Epithelial cell of esophagus (primary cell): ENCODE data around the gene SCN3B.

Source experiments
- DNase-seq: peaks from one replicate; pipeline ENCODE4 v3.0.0; 2010; ENCODE audit warnings: low read depth
- H3K4me3 ChIP-seq: 2 replicates; pipeline ENCODE4 v1.5.1; 2011; ENCODE audit warnings: mild to moderate bottlenecking, low read length, control low read depth
- TF ChIP-seq, protein P1 (sequence below): IDR thresholded peaks from 2 replicates; pipeline ENCODE4 v1.5.1; 2011; ENCODE audit warnings: low read depth, mild to moderate bottlenecking, low read length, control low read depth, inconsistent platforms; ENCODE audit not compliant: insufficient read depth; ENCODE audit errors: missing control alignments

Gene SCN3B

DNA sequence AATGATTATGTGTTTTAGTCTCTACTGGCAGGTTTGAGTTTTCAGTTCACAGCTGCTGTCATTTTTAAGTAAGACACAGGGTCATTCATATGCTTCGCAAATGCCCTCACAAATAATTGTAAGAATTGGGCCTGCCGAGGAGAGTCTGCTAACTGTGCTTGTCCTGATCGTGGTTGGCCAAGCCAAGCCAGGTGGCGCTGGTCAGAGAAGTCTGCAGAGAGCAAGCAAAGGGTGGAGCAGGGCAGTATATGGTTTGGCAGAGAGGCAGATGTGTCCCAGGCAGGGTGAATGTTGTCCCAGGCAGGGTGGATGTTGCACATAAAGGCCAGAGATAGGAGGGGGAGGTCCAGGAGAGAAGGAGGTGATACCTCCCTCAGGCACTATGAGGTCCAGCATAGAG is 52.7 kb downstream of the SCN3B start:
- H3K4me3 ChIP-seq = no peak overlapping the region
- no peak for DNase-seq
- TF ChIP-seq, protein P1, sequence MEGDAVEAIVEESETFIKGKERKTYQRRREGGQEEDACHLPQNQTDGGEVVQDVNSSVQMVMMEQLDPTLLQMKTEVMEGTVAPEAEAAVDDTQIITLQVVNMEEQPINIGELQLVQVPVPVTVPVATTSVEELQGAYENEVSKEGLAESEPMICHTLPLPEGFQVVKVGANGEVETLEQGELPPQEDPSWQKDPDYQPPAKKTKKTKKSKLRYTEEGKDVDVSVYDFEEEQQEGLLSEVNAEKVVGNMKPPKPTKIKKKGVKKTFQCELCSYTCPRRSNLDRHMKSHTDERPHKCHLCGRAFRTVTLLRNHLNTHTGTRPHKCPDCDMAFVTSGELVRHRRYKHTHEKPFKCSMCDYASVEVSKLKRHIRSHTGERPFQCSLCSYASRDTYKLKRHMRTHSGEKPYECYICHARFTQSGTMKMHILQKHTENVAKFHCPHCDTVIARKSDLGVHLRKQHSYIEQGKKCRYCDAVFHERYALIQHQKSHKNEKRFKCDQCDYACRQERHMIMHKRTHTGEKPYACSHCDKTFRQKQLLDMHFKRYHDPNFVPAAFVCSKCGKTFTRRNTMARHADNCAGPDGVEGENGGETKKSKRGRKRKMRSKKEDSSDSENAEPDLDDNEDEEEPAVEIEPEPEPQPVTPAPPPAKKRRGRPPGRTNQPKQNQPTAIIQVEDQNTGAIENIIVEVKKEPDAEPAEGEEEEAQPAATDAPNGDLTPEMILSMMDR = no peak

DNA sequence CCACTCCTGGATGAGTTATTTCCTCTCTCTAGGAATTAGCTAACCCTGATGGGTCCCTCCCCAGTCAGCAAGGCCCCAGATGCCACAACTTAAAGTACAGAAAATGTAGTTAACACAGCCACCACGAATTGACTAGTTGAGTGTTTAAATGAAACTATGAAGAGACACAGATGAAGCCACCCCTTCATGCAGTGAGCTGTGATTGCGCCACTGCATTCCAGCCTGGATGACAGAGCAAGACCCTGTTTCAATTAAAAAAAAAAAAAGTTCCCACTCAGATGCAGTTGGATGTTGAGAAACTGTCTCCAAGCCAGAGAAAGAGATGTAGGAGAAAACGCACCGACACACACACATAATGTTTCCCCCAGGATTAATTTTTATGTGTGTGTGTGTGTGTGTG is 53.3 kb downstream of the SCN3B start:
- TF ChIP-seq, protein P1 = no peak
- H3K4me3 ChIP-seq = no peak overlapping the region
- peak; percentile 35 for DNase-seq

DNA sequence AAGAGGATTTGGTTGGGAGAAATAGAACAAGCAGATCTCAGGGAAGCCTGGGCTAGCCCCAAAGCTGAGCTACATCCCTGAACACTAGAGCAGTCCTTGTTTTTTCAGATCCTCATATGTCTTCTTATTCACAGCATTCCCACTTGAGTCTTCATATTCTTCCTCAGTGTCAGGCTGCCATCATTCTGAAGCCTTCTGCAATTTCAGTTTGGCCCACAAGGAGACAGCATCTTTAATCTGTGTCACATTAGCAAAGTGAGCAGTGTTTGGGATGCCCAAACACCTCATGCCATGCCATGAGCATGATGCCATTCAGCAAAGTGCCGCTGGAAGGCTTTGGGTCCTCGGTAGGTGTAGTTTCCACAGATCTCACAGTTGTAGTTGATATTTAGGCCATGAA is 56.6 kb downstream of the SCN3B start:
- H3K4me3 ChIP-seq = no peak overlapping the region
- no peak for DNase-seq
- TF ChIP-seq, protein P1 = peak; percentile 31

DNA sequence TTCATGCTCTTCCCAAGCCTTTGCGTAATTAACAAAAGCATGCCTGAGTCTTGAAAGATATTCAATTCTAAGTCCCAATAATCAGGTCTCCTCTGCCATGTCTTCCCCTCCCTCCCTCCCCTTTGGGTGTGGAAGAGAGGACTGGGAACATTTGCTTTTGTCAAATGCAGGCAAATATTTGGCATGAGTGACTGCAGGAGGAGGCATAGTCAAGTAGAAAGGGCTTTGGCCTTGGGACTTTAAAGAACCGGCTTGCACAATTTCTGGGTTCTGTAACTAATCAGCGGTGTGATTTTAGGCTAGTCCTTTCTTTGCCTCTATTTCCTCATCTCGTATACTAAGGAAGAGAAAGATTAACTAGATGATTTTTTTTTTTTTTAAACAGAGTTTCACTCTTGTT is 59.5 kb downstream of the SCN3B start:
- no peak for DNase-seq
- H3K4me3 ChIP-seq = no peak overlapping the region
- TF ChIP-seq, protein P1 = no peak

DNA sequence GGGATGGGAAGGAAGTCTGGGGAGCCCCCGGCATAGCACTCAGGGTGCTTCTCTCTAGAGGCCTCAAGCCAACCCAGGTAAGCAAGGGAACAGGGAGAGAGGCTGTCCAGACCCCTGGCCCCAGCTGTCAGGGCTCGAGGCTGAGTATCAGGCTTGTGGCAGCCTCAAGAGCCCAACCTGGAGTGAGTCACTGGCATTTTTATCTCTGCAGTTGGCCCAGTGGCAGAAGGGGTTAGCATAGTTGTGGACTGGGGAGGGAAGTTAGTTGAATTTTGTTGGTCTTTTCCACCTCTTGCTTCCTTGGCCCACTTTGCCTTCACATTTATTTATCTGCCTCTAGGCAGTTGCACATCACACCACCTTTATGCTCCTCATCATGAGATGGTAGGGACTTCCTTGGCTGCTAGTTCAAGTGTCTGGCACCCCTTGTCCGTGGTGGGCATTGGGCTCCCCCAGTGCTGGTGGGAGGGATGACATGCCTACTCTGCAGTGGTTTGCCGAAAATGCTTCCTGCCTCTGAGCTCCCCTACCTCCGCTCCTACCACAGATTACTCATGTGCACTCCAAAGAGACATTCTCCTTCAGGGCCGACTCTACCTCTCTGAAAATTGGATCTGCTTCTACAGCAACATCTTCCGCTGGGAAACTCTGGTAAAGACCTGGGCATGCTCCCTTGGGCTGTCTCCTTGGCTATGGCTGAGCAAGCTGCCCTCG is 60.1 kb downstream of the SCN3B start:
- H3K4me3 ChIP-seq = no peak overlapping the region
- TF ChIP-seq, protein P1 = no peak
- DNase-seq = no peak

DNA sequence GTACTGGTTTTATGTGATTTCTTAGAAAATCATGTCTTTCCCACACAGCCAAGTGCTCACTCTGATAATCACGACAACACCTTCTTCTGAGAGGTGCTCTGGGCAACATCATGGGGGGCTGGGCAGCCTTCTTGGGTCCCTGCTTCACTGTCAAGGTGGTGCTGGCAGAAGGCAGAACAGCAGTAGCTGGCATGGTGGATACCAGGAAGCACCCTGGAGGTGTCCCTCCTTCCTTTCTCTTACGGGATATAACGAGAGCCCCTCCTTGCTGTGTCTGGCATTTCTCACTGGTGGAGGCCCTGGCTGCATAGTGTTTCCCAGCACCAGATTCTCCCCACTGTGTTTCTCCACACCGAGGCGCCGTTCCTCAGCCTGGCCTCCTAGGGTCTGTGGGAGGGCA is 60.9 kb downstream of the SCN3B start:
- H3K4me3 ChIP-seq = no peak overlapping the region
- TF ChIP-seq, protein P1 = no peak
- no peak for DNase-seq

DNA sequence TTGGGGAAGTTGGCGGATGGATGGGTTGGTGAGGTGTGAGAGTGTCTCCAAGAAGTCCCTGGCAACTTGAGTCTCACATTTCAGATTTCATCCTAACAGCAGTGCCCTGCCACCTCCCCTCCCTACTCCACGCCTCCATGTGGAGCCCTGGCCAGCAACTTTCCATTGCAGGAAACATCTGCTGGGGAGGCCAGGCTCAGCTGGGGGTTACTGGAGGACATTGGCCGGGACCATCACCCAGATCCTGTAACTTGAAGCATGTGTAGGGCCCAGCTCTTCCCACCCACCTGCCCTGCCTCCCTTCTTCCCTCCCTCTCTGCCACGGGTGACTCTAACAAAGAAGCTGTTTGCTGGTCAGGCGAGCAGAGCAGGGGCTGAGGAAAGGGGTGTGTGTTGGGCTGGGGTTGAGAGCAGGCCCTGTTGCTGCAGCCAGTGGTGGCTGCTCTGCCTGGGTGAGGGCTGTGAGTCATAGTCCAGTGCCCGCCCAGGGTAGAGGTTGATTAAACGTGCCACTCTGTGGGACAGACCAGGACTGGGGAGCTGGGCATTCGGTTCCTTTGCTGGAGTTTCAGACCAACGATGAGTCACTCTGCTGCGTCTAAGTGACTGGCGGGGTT is 64.0 kb downstream of the SCN3B start:
- H3K4me3 ChIP-seq = no peak overlapping the region
- TF ChIP-seq, protein P1 = no peak
- DNase-seq = peak; percentile 5
